ENCODE data around the gene PLEKHM3. TPM values are rescaled to one million over a fixed set of nuclear protein-coding genes. Genes with fewer than 3 reads are reported as not detected.

Gene PLEKHM3
- total RNA-seq, 4 donors from 2014 or later, result 14.9 to 28.3 (median 21.0) TPM

DNA sequence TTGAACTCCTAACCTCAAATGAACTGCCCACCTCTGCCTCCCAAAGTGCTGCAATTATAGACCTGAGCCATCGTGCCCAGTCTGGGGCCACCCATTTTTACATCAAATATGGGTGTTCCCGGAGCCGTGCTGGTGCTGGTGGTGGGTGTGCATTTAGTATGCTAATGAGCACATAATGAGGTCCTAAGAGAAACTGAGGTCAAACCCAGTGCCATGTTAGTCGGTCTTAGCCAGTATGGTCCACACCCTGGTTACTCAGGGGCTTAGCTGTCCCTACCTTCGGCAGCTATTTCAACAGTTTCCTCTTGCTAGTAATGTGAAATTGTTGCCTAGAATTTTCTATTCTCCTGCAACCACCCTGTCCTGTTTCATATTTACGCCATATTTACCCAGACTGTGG, 217.2 kb downstream of the PLEKHM3 start:
- H3K9me3 ChIP-seq, result no peaks in the 10 kb centered on the region
- no peak for TF ChIP-seq POLR2A (IDR thresholded peaks at IDR 0.05)
- TF ChIP-seq EP300 (IDR thresholded peaks at IDR 0.05), result no peak
- TF ChIP-seq, protein P1, sequence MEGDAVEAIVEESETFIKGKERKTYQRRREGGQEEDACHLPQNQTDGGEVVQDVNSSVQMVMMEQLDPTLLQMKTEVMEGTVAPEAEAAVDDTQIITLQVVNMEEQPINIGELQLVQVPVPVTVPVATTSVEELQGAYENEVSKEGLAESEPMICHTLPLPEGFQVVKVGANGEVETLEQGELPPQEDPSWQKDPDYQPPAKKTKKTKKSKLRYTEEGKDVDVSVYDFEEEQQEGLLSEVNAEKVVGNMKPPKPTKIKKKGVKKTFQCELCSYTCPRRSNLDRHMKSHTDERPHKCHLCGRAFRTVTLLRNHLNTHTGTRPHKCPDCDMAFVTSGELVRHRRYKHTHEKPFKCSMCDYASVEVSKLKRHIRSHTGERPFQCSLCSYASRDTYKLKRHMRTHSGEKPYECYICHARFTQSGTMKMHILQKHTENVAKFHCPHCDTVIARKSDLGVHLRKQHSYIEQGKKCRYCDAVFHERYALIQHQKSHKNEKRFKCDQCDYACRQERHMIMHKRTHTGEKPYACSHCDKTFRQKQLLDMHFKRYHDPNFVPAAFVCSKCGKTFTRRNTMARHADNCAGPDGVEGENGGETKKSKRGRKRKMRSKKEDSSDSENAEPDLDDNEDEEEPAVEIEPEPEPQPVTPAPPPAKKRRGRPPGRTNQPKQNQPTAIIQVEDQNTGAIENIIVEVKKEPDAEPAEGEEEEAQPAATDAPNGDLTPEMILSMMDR (IDR thresholded peaks at IDR 0.05), result no peak
- no peak for TF ChIP-seq POLR2AphosphoS5 (IDR thresholded peaks at IDR 0.05)
- no peak overlapping the region for H3K4me3 ChIP-seq
- no peak for DNase-seq (ENCODE audit: low spot score in 2 of 2)
- H3K36me3 ChIP-seq, result no peaks in the 10 kb centered on the region
- no peaks in the 10 kb centered on the region for H3K27me3 ChIP-seq
- no peak overlapping the region for H3K27ac ChIP-seq
- WGBS, result 87% methylated on average over 6 of the region's 6 CpGs
- H3K4me1 ChIP-seq, result peaks cover 8% of the 10 kb centered on the region

DNA sequence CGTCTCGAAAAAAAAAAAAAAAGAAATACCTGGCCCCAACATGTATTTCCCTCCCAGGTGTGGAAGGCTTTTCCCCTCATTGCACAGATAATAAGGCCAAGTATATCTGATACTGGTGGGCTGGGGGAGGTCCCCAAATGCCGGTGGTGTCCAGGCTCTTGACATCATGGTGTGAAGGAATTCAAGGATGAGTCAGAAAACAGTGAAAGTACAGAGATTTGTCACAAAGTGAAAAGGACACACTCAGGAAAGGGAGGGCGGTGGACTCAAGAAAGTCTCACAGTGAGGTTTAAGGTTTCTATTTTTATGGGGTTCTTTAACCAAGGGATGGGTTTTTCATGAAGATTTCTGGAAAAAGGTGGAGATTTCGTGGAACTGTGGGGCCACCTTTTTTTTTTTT, 217.8 kb downstream of the PLEKHM3 start:
- Histone ChIP-seq H3K4me1 (peaks cover 8% of the 10 kb centered on the region), H3K9me3 (no peaks in the 10 kb centered on the region), H3K36me3 (no peaks in the 10 kb centered on the region), H3K27me3 (no peaks in the 10 kb centered on the region), H3K27ac (no peak overlapping the region), H3K4me3 (no peak overlapping the region)
- WGBS, result 83% methylated on average over 5 of the region's 5 CpGs
- DNase-seq (ENCODE audit: low spot score in 2 of 2), result no peak
- no peak for TF ChIP-seq POLR2AphosphoS5 (IDR thresholded peaks at IDR 0.05)
- TF ChIP-seq, protein P1 (IDR thresholded peaks at IDR 0.05), result no peak
- no peak for TF ChIP-seq POLR2A (IDR thresholded peaks at IDR 0.05)

DNA sequence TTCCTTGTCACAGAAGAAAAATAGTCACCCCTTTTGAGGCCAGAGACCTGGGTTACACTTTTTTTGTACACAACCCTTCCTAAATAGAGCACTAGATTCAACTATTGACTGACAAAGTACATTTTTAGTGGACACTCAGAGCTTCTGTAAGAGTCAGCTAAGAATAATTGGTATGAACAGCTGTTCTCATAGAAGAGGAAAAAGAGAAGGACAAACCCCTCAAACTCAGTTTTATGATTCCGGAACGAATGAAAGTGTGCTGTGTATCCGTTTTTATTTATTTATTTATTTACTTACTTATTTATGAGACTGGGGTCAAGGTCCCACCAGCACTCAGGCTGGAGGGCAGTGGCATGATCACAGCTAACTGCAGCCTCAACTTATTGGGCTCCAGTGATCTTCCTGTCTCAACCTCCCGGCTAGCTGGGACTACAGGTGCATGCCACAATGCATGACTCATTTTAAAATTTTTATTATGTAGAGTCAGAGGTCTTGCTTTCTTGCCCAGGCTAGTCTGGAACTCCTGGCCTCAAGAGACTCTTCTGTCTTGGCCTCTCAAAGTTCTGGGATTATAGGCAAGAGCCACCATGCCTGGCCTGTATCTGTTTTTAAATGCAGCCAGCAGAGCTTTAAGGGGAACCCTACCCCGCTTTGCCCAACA, 219.6 kb downstream of the PLEKHM3 start:
- TF ChIP-seq EP300 (IDR thresholded peaks at IDR 0.05), result no peak
- TF ChIP-seq POLR2AphosphoS5 (IDR thresholded peaks at IDR 0.05), result no peak
- TF ChIP-seq POLR2A (IDR thresholded peaks at IDR 0.05), result no peak
- TF ChIP-seq, protein P1 (IDR thresholded peaks at IDR 0.05), result no peak
- no peaks in the 10 kb centered on the region for H3K36me3 ChIP-seq
- WGBS, result 73% methylated on average over 5 of the region's 5 CpGs
- no peak overlapping the region for H3K27ac ChIP-seq
- peaks cover 5% of the 10 kb centered on the region for H3K4me1 ChIP-seq
- no peak for DNase-seq (ENCODE audit: low spot score in 2 of 2)
- no peaks in the 10 kb centered on the region for H3K9me3 ChIP-seq
- H3K27me3 ChIP-seq, result no peaks in the 10 kb centered on the region
- H3K4me3 ChIP-seq, result no peak overlapping the region

DNA sequence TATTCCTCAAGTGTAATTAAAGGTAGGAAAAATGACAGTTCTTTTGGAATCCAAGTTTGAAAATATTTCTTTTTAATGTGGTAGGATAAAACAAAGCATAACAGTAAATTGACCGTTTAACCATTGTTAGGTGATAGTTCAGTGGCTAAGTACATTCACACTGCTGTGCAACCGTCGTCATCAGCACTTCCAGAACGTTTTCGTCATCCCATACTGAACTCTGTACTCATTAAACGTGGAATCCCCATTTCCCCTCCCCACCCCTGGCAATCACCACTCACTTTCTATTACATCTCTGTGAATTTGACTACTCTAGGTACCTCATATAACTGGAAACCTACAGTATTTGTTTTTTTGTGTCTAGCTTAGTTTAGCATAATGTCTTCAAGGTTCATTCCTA, 222.7 kb downstream of the PLEKHM3 start:
- DNase-seq (ENCODE audit: low spot score in 2 of 2), result no peak
- 79% methylated on average over 6 of the region's 6 CpGs for WGBS
- H3K4me1 ChIP-seq, result no peaks in the 10 kb centered on the region
- no peak overlapping the region for H3K27ac ChIP-seq
- no peaks in the 10 kb centered on the region for H3K27me3 ChIP-seq
- no peak overlapping the region for H3K4me3 ChIP-seq
- no peaks in the 10 kb centered on the region for H3K9me3 ChIP-seq
- H3K36me3 ChIP-seq, result no peaks in the 10 kb centered on the region
- TF ChIP-seq POLR2A (IDR thresholded peaks at IDR 0.05), result no peak
- TF ChIP-seq POLR2AphosphoS5 (IDR thresholded peaks at IDR 0.05), result no peak
- no peak for TF ChIP-seq EP300 (IDR thresholded peaks at IDR 0.05)
- TF ChIP-seq, protein P1 (IDR thresholded peaks at IDR 0.05), result no peak

DNA sequence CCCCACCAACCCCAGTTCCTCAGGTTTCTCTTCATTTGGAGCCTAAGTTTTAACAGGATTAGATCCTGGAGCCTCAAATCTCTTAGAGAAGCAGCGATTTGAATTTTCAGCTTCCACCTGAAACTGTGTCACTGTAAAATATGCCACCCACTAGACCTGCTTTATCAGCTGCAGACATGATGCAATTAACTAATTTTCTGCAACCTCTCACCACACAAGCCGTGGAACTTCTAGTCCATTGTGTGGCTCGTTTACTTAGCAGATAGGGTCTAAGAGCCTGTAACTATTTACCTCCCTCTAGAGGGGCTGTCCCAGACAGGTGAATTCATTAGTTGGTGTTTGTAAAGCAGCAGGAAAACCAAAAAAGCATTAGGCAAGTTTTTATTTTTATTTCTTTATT, 224.1 kb downstream of the PLEKHM3 start:
- Histone ChIP-seq H3K27ac (no peak overlapping the region), H3K27me3 (no peaks in the 10 kb centered on the region), H3K36me3 (no peaks in the 10 kb centered on the region), H3K4me3 (no peak overlapping the region), H3K4me1 (no peaks in the 10 kb centered on the region), H3K9me3 (no peaks in the 10 kb centered on the region)
- DNase-seq (ENCODE audit: low spot score in 2 of 2), result no peak
- 26% methylated on average over 3 of the region's 3 CpGs for WGBS
- TF ChIP-seq, protein P1 (IDR thresholded peaks at IDR 0.05), result no peak
- no peak for TF ChIP-seq POLR2AphosphoS5 (IDR thresholded peaks at IDR 0.05)
- no peak for TF ChIP-seq POLR2A (IDR thresholded peaks at IDR 0.05)
- no peak for TF ChIP-seq EP300 (IDR thresholded peaks at IDR 0.05)
